ENCODE data around the gene KLRC4. TPM values are rescaled to one million over a fixed set of nuclear protein-coding genes. Genes with fewer than 3 reads are reported as not detected.
"Not testable (repeated sequence)": the region's sequence is repeated elsewhere in the genome, so short reads cannot be mapped to it uniquely, and the experiment has no call there.

KLRC4 gene
- total and polyA plus RNA-seq, 2 donors from 2014 or later: 1.4 TPM; not detected in 1

DNA sequence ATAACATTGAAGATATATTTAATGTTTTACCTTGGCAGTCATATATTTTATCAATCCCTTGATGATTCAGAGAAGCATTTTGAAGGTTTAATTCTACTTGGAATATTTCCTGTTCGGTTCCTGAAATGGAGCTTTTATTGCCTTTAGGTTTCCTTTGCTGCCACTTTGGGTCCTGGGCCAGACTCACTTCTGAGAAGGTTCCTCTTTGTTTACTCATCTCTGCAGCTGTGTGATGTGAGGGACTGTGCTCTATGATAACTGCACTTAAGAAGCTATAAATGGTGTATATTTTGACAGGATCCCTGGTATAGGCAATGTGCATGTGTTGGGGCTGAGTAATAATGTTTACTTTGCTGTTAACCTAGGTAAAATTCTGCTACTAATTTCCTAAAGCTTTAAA, 10.8 kb upstream of the KLRC4 start, which contains the start of gene KLRC3:
Gene KLRC3, minus strand, starts transcription at position 262 of the 400 bp plus-strand sequence. Its CDS starts 45 bp downstream, at position 217.
- DNase-seq; intact Hi-C loops (cut with DNase I); H3K4me1 ChIP-seq (ENCODE audit: control insufficient read depth in 2 of 3, insufficient read depth in 2 of 3, low read depth in 1 of 3, low read length in 3 of 3); H3K4me3 ChIP-seq (ENCODE audit: low read length in 3 of 3); FAIRE-seq; H3K27ac ChIP-seq (ENCODE audit: low read depth in 2 of 2, low read length in 2 of 2); H3K36me3 ChIP-seq (ENCODE audit: control insufficient read depth in 2 of 3, insufficient read depth in 3 of 3, low read length in 3 of 3); H3K27me3 ChIP-seq (ENCODE audit: control insufficient read depth, insufficient read depth, low read length); H3K9me3 ChIP-seq (ENCODE audit: control insufficient read depth in 2 of 3, insufficient read depth in 1 of 3, low read length in 3 of 3); H3K9ac ChIP-seq (ENCODE audit: low read length in 3 of 3): not testable (repeated sequence)

DNA sequence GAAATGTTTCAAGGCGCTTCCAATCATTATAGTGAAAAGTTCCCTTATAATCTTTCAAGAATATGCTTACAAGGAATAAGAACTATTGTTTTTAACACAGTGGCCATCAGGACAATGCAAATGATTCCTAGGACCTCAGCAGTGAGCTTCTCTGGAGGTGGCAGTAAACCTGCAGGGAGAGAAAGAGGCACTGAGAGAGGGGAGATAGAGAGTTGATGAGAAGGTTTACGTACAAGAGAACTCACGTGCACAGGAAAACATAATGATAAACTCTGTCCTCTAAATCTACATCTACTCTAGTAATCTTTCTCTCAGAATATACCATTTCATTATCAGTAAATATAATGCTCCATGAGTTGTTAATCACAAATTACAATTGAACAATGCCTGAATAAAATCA, 715 bp downstream of the KLRC4 start:
- H3K4me1 ChIP-seq (ENCODE audit: control insufficient read depth in 2 of 3, insufficient read depth in 2 of 3, low read depth in 1 of 3, low read length in 3 of 3): no peaks in the 10 kb centered on the region

DNA sequence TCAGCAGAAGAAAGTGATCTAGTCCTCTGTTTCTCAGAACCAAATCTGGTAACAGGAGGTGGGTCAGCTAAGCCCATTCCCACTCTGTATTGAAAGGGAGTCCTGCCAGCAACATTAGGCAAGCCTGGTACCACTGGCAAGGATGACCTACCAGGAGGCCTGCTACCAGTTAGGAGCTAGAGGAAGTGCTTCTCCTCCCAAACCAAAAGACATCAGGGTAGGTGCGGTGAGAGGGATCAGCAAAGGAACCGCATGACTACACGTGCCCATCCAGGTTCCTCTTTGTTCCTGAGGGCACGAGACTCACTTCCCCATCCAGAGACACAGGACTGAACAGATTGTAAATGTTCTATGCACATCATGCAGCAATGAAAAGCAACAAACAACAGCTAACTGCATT, 2.8 kb downstream of the KLRC4 start:
- Histone ChIP-seq H3K9me3 (ENCODE audit: control insufficient read depth in 2 of 3, insufficient read depth in 1 of 3, low read length in 3 of 3) (no peaks in the 10 kb centered on the region), H3K27ac (ENCODE audit: low read depth in 2 of 2, low read length in 2 of 2) (no peak overlapping the region), H3K27me3 (ENCODE audit: control insufficient read depth, insufficient read depth, low read length) (no peaks in the 10 kb centered on the region), H3K4me3 (ENCODE audit: low read length in 3 of 3) (no peak overlapping the region), H3K9ac (ENCODE audit: low read length in 3 of 3) (no peak overlapping the region), H3K36me3 (ENCODE audit: control insufficient read depth in 2 of 3, insufficient read depth in 3 of 3, low read length in 3 of 3) (no peaks in the 10 kb centered on the region), H3K4me1 (ENCODE audit: control insufficient read depth in 2 of 3, insufficient read depth in 2 of 3, low read depth in 1 of 3, low read length in 3 of 3) (no peaks in the 10 kb centered on the region)
- TF ChIP-seq, protein P1, sequence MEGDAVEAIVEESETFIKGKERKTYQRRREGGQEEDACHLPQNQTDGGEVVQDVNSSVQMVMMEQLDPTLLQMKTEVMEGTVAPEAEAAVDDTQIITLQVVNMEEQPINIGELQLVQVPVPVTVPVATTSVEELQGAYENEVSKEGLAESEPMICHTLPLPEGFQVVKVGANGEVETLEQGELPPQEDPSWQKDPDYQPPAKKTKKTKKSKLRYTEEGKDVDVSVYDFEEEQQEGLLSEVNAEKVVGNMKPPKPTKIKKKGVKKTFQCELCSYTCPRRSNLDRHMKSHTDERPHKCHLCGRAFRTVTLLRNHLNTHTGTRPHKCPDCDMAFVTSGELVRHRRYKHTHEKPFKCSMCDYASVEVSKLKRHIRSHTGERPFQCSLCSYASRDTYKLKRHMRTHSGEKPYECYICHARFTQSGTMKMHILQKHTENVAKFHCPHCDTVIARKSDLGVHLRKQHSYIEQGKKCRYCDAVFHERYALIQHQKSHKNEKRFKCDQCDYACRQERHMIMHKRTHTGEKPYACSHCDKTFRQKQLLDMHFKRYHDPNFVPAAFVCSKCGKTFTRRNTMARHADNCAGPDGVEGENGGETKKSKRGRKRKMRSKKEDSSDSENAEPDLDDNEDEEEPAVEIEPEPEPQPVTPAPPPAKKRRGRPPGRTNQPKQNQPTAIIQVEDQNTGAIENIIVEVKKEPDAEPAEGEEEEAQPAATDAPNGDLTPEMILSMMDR (IDR thresholded peaks at IDR 0.05; ENCODE audit: borderline replicate concordance, extremely low read depth, insufficient read depth): no peak
- DNase-seq: peak in 1 of 5 donors; percentile 3
- intact Hi-C loops (cut with DNase I): no loop called here
- no peak for FAIRE-seq

More for the DNA sequence above, 715 bp downstream of the KLRC4 start:
- Histone ChIP-seq H3K27ac (ENCODE audit: low read depth in 2 of 2, low read length in 2 of 2) (no peak overlapping the region), H3K4me3 (ENCODE audit: low read length in 3 of 3) (no peak overlapping the region), H3K9ac (ENCODE audit: low read length in 3 of 3) (no peak overlapping the region), H3K36me3 (ENCODE audit: control insufficient read depth in 2 of 3, insufficient read depth in 3 of 3, low read length in 3 of 3) (no peaks in the 10 kb centered on the region), H3K27me3 (ENCODE audit: control insufficient read depth, insufficient read depth, low read length) (no peaks in the 10 kb centered on the region), H3K9me3 (ENCODE audit: control insufficient read depth in 2 of 3, insufficient read depth in 1 of 3, low read length in 3 of 3) (no peaks in the 10 kb centered on the region)
- FAIRE-seq (no peak), DNase-seq (no peak)
- TF ChIP-seq, protein P1 (IDR thresholded peaks at IDR 0.05; ENCODE audit: borderline replicate concordance, extremely low read depth, insufficient read depth): no peak
- intact Hi-C loops (cut with DNase I): no loop called here

DNA sequence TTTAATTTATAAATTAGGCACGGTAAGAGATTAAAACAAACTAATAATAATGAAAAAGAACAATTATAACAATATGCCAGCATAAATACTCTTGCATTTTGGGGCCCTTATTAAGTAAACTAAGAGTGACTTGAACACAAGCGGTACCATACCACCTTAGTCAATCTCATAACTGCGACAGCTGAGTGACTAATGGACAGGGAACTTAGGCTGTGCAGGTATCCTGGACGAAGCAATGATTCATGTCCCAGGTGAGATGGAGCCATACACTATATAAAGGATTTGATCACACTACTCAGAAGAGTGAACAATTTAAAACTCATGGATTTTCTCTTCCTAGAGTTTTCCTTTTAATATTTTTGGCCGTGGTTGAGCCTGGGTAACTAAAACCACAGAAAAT, 4.3 kb downstream of the KLRC4 start:
- Histone ChIP-seq H3K9ac (ENCODE audit: low read length in 3 of 3) (no peak overlapping the region), H3K9me3 (ENCODE audit: control insufficient read depth in 2 of 3, insufficient read depth in 1 of 3, low read length in 3 of 3) (no peaks in the 10 kb centered on the region), H3K4me3 (ENCODE audit: low read length in 3 of 3) (no peak overlapping the region), H3K4me1 (ENCODE audit: control insufficient read depth in 2 of 3, insufficient read depth in 2 of 3, low read depth in 1 of 3, low read length in 3 of 3) (no peaks in the 10 kb centered on the region), H3K27ac (ENCODE audit: low read depth in 2 of 2, low read length in 2 of 2) (no peak overlapping the region), H3K36me3 (ENCODE audit: control insufficient read depth in 2 of 3, insufficient read depth in 3 of 3, low read length in 3 of 3) (no peaks in the 10 kb centered on the region), H3K27me3 (ENCODE audit: control insufficient read depth, insufficient read depth, low read length) (no peaks in the 10 kb centered on the region)
- DNase-seq: no peak
- FAIRE-seq: no peak
- TF ChIP-seq, protein P1 (IDR thresholded peaks at IDR 0.05; ENCODE audit: borderline replicate concordance, extremely low read depth, insufficient read depth): no peak
- intact Hi-C loops (cut with DNase I): no loop called here
